Stimulated activated CD4-positive, alpha-beta T cell treated with anti-CD3 and anti-CD28 coated beads, Interleukin-1b, Interleukin-23, amount 100 ng/mL, for 48 hours (primary cell): ENCODE results near the gene HNRNPUL1.
A peak's percentile ranks its signal among the peaks of the same experiment; 100 is the strongest.
"Not testable (repeated sequence)": the region's sequence is repeated elsewhere in the genome, so short reads cannot be mapped to it uniquely, and the experiment has no call there.

Experiments
- DNase-seq: peaks from one replicate; pipeline ENCODE4 v3.0.0-alpha.2; 2020

Gene HNRNPUL1

DNA sequence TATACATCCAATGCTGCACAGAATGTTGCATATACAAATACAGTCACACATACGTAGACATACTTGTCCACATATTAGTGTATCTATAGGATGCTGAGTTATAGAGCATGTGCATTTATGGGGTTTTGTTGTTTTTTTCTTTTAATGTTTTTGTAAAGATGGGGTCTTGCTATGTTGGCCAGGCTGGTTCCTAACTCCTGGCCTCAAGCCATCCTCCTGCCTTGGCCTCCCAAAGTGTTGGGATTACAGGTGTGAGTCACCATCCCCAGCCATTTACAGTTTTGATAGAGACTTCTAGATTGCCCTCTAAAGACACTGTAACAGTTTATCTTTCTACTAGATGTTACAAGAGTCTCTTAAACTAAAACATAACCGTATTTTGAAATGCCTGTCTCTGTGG is 14.3 kb downstream of the HNRNPUL1 start:
- no peak for DNase-seq

- no peak for DNase-seq
Observed at GRCh38 chr19:41288673-41289530, 24.7 kb downstream of the HNRNPUL1 start.

- not testable (repeated sequence) for DNase-seq
Observed at GRCh38 chr19:41289814-41290213, 25.6 kb downstream of the HNRNPUL1 start.

DNA sequence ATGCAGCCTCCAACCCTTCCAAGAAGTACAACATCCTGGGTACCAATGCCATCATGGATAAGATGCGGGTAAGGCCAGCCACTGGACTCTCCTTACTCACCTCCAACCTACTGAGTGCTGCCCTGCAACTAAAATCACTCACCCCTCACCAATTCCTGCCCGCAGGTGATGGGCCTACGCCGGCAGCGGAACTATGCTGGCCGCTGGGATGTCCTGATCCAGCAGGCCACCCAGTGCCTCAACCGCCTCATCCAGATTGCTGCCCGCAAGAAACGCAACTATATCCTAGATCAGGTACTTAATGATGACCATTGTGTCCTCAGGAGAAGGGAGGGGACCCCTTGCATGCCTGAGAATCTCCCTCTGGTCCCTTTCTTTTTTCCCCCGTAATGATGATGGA is 30.2 kb downstream of the HNRNPUL1 start:
- no peak for DNase-seq

- no peak for DNase-seq
Observed at GRCh38 chr19:41295499-41295898, 31.3 kb downstream of the HNRNPUL1 start.

- no peak for DNase-seq
Observed at GRCh38 chr19:41296433-41296871, 32.3 kb downstream of the HNRNPUL1 start.

DNA sequence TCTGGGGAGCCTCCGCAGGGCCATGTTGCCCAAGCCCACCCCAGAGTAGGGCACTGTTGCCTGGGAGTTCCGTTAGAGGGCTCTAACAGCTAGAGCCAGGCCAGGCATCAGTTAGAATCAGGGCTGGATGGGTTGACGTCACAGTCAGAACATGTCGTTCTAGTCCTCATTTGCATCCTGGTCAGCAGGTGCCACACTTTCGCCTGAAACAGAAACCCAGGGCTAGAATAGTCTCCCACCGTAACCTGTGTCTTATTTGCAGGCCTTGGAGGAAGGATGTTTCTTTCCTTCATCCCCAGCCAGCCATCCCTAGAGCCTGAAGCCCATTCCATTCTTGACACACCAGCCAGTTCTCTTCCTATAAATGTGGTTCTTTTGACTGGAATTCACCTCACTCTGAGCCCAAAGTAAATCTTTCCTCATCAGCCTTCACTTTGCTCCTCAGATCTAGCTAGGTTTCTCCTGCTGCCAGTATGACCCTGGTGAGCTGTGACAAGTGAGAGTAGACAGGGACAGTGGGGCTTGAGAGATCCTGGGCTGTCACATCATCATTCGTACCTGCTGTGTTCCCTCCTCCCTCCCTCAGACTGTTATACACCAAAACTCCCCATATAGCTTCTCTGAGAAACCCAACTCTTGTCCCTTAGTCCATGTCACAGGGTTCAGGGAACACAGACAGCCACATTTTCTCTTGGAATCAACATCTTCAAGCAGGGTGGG is 33.6 kb downstream of the HNRNPUL1 start:
- no peak for DNase-seq

DNA sequence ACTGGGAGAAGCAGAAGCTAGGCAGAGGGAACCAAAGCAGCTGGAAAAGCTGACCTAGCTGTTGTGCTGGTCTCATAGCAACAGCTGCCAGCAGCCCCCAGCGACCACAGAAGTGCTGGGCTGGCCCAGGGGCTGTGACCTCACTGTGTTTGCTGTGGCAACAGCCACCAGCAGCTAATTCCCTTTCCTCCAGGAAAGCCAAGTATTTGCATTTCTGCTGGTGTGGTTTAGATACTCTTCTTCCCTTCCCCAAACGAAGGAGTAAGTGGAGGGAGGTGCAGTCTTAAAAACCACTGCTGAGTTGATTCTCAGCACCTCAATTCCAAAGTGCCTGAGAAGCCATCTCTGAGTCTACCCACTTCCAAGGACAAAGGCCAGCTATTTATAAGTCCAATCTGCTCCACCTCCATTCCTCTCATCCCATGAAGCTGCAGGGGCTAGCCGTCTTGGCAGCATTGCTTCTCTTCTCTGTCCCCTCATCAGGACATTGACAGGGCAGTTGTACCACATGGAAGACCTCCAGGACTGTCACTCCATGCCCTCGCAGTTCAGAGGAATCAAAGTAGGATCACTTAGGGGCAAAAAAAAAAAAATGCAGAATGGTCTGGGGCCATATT is 34.3 kb downstream of the HNRNPUL1 start:
- DNase-seq, result no peak

GRCh38 chr19:41299046-41299754 is 35.0 kb downstream of the HNRNPUL1 start:
- DNase-seq, result no peak

DNA sequence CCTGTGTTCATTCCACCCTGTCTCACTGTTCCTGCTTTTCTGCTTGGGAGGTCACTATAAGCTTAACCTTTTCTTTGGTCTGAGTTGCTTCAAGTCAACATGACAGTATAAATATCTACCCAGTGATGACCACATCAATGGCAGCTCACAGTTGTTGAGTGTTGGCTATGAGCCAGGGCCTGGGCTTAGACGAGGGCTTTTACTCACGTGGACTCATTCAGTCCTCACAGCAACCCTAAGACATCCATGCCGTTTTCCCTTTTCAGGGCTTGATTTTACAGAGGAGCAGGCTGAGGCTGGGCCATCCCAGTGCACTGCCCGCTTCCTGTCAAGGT is 35.5 kb downstream of the HNRNPUL1 start:
- no peak for DNase-seq

- DNase-seq, result no peak
Observed at GRCh38 chr19:41300555-41300954, 36.4 kb downstream of the HNRNPUL1 start.

- DNase-seq, result peak; percentile 70
Observed at GRCh38 chr19:41302624-41303351, 38.6 kb downstream of the HNRNPUL1 start.

GRCh38 chr19:41303954-41304353 is 39.8 kb downstream of the HNRNPUL1 start:
- no peak for DNase-seq

DNA sequence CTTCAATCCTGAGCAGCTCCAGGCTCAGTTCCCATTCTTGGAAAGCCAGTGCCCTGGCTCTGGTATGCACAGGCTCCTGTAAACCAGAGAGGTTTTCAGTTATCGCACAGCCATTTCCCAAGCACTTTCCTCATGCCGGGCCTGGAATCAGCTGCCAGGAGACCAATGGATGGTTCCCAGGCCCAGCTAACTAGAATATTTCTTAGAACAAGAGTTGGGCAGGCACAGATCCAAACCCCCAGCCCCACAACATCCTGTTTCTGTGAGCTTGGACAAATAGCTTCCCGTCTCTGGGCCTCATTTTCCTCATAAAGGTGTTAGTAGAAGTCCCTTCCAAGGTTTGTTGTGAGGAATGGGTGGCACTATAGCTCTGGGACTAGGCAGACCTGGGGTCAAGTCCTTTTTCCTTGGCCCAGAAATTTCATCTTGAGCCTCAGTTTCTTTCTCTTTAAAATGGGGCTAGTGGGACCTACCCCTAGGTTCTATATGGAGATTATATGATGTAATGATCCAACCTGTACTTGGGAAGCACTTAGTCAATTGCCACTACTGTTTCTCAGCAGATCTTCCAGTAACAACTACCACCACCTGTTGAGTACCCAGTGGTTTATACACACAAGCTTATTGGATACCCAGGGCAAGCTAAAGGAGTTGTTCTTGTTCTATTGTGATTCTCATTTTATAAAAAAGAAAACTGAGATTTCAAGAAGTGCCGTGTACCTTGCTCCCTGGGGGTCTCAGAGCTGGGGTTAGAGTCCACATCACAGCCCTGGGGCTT is 40.7 kb downstream of the HNRNPUL1 start:
- DNase-seq, result no peak

DNA sequence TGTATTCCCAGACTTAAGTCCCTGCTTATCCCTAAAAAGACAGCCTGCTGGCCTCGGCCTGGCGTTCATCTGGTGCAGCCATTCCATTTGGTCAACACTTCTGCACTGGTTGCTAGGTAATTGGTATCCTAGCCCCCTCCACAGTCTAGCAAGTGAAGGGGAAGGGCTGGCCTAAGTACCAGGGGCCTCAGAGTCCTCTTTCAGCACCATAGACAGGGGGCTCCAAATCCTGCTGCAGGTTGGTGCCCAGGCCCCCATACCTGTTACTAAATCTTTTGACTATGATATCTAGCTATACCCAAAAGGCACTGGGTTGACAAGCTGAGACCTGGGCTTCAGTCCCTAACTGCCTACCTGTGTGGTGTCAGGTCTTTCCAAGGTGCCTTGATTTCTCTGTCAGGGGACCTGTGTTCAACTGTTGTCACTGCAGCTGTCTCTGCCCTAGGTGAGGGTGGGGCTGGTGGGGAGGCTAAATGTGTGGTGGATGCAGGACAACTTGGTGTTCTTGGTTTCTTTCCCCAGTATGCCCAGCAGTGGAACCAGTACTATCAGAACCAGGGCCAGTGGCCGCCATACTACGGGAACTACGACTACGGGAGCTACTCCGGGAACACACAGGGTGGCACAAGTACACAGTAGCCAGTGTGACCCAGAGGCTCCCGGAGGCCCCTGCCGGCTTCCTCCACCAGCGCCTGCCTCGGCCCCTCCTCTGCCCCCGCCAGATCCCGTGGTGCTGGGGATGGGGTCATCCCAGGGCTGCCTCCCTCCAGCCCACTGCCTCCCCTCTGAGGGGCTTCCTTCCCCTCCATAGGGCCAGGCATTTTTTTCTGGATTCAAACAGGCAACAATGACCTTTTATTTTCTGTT is 42.0 kb downstream of the HNRNPUL1 start:
- DNase-seq, result no peak

- DNase-seq, result no peak
Observed at GRCh38 chr19:41307090-41307875, 43.1 kb downstream of the HNRNPUL1 start.

DNA sequence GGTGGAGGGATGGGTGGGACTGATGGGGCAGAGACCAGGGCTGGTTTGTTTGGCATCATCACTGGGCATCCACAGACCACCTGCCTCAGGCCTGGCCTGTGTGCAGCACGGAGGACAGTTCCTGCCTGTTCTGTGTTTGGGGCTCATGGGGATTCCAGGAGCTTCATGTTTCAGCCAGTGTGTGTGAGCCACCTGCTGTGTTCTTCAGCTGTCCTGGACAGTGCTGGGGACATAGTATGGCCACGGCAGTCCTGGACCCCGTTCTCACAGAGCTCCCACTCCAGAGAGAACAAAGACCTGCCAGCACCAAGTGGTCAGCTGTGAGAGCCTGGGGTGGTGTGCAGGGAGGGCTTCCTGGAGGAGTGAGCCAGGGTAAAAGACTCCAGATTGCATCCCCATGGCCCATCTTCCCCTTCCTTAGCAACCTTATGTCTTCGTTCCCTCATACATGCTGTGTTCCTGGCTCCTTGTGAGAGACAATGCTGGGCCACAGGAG is 43.8 kb downstream of the HNRNPUL1 start:
- no peak for DNase-seq

- peak; percentile 90 for DNase-seq
Observed at GRCh38 chr19:41308450-41309179, 44.4 kb downstream of the HNRNPUL1 start.
